Mononuclear cell (primary cell): ENCODE results near the gene KRTAP12-3. TPM values are rescaled to one million over a fixed set of nuclear protein-coding genes. Genes with fewer than 3 reads are reported as not detected.
"Not testable (repeated sequence)": the region's sequence is repeated elsewhere in the genome, so short reads cannot be mapped to it uniquely, and the experiment has no call there.

ENCODE experiments used
- H3K27me3 ChIP-seq: 2 replicates; pipeline ENCODE4 v1.6.0; 2011; ENCODE audit warnings: low read length, control low read depth; ENCODE audit not compliant: insufficient read depth
- H3K4me1 ChIP-seq: 2 replicates; pipeline ENCODE4 v1.5.1; 2011; ENCODE audit warnings: mild to moderate bottlenecking, low read length, control low read depth; ENCODE audit not compliant: insufficient read depth
- H3K4me3 ChIP-seq: 2 replicates; pipeline ENCODE4 v1.5.1; 2011; ENCODE audit warnings: mild to moderate bottlenecking, low read length, moderate library complexity
- H3K9me3 ChIP-seq: 2 replicates; pipeline ENCODE4 v1.5.1; 2011; ENCODE audit warnings: low read depth, mild to moderate bottlenecking, control low read depth, low read length
- total RNA-seq: library from RNA; depleted of rRNA; stranded (reverse); fragments of >200 nt; gene quantifications from one replicate; pipeline ENCODE4 v1.2.3, GENCODE V29; 2012

Gene KRTAP12-3
- total RNA-seq, 1 donor, result not detected

- H3K27me3 ChIP-seq, result no peaks in the 10 kb centered on the region
- H3K4me1 ChIP-seq, result peaks cover 13% of the 10 kb centered on the region
- peaks cover 17% of the 10 kb centered on the region for H3K9me3 ChIP-seq
- no peak overlapping the region for H3K4me3 ChIP-seq
These were observed 38.8 kb upstream of the KRTAP12-3 start for GRCh38 chr21:44618909-44619308.

- H3K4me3 ChIP-seq, result no peak overlapping the region
- peaks cover 13% of the 10 kb centered on the region for H3K4me1 ChIP-seq
These were observed 37.8 kb upstream of the KRTAP12-3 start for GRCh38 chr21:44619886-44620285.

GRCh38 chr21:44623575-44623974 is 34.2 kb upstream of the KRTAP12-3 start:
- H3K4me3 ChIP-seq, result no peak overlapping the region
- peaks cover 8% of the 10 kb centered on the region for H3K4me1 ChIP-seq
- H3K27me3 ChIP-seq, result no peaks in the 10 kb centered on the region
- peaks cover 26% of the 10 kb centered on the region for H3K9me3 ChIP-seq

More at GRCh38 chr21:44619886-44620285, 37.8 kb upstream of the KRTAP12-3 start:
- no peaks in the 10 kb centered on the region for H3K27me3 ChIP-seq
- H3K9me3 ChIP-seq, result peaks cover 26% of the 10 kb centered on the region

- H3K4me1 ChIP-seq, result peaks cover 4% of the 10 kb centered on the region
These were observed 32.0 kb upstream of the KRTAP12-3 start for GRCh38 chr21:44625756-44626155.

GRCh38 chr21:44626262-44626661 is 31.5 kb upstream of the KRTAP12-3 start:
- peaks cover 4% of the 10 kb centered on the region for H3K4me1 ChIP-seq
- H3K4me3 ChIP-seq, result no peak overlapping the region
- H3K9me3 ChIP-seq, result peaks cover 22% of the 10 kb centered on the region
- H3K27me3 ChIP-seq, result no peaks in the 10 kb centered on the region

More at GRCh38 chr21:44625756-44626155, 32.0 kb upstream of the KRTAP12-3 start:
- H3K4me3 ChIP-seq, result no peak overlapping the region
- no peaks in the 10 kb centered on the region for H3K27me3 ChIP-seq
- peaks cover 17% of the 10 kb centered on the region for H3K9me3 ChIP-seq

GRCh38 chr21:44626673-44627143 is 31.0 kb upstream of the KRTAP12-3 start, which contains the start of gene KRTAP10-9:
Gene KRTAP10-9 (plus strand): TSS chr21:44627093. CDS start chr21:44627172, 79 bp downstream.
- H3K27me3 ChIP-seq, result no peaks in the 10 kb centered on the region
- H3K4me3 ChIP-seq, result no peak within 1 kb of the TSS
- H3K4me1 ChIP-seq, result peaks cover 4% of the 10 kb centered on the region
- H3K9me3 ChIP-seq, result peaks cover 23% of the 10 kb centered on the region

- not testable (repeated sequence) for H3K27me3 ChIP-seq, H3K4me3 ChIP-seq, H3K4me1 ChIP-seq
- H3K9me3 ChIP-seq, result peaks cover 29% of the 10 kb centered on the region
These were observed 30.4 kb upstream of the KRTAP12-3 start for GRCh38 chr21:44627181-44627822.

GRCh38 chr21:44627831-44628233 is 29.9 kb upstream of the KRTAP12-3 start:
- H3K4me3 ChIP-seq, H3K4me1 ChIP-seq: not testable (repeated sequence)
- peaks cover 32% of the 10 kb centered on the region for H3K9me3 ChIP-seq

GRCh38 chr21:44628707-44629391 is 28.9 kb upstream of the KRTAP12-3 start:
- Histone ChIP-seq H3K27me3 (peaks cover 3% of the 10 kb centered on the region), H3K4me3 (no peak overlapping the region), H3K4me1 (peaks cover 4% of the 10 kb centered on the region), H3K9me3 (peaks cover 24% of the 10 kb centered on the region)

More at GRCh38 chr21:44627831-44628233, 29.9 kb upstream of the KRTAP12-3 start:
- H3K27me3 ChIP-seq, result not testable (repeated sequence)

GRCh38 chr21:44630440-44630839 is 27.3 kb upstream of the KRTAP12-3 start:
- Histone ChIP-seq H3K9me3 (peaks cover 15% of the 10 kb centered on the region), H3K4me1 (peaks cover 4% of the 10 kb centered on the region), H3K4me3 (no peak overlapping the region), H3K27me3 (peaks cover 3% of the 10 kb centered on the region)

- Histone ChIP-seq H3K9me3 (peaks cover 15% of the 10 kb centered on the region), H3K4me3 (no peak overlapping the region), H3K4me1 (peaks cover 4% of the 10 kb centered on the region), H3K27me3 (peaks cover 3% of the 10 kb centered on the region)
These were observed 25.7 kb upstream of the KRTAP12-3 start for GRCh38 chr21:44632067-44632466.

- Histone ChIP-seq H3K27me3 (peaks cover 3% of the 10 kb centered on the region), H3K4me1 (no peaks in the 10 kb centered on the region), H3K9me3 (peaks cover 10% of the 10 kb centered on the region), H3K4me3 (no peak overlapping the region)
These were observed 21.3 kb upstream of the KRTAP12-3 start for GRCh38 chr21:44636209-44637017.

GRCh38 chr21:44637018-44637850 is 20.5 kb upstream of the KRTAP12-3 start, which contains the start of gene KRTAP10-10:
Gene KRTAP10-10 (plus strand): TSS chr21:44637356. CDS start chr21:44637418, 62 bp downstream.
- Histone ChIP-seq H3K4me1 (no peaks in the 10 kb centered on the region), H3K27me3 (peaks cover 3% of the 10 kb centered on the region), H3K9me3 (peaks cover 4% of the 10 kb centered on the region), H3K4me3 (no peak within 1 kb of the TSS)

- H3K4me1 ChIP-seq, H3K27me3 ChIP-seq, H3K9me3 ChIP-seq, H3K4me3 ChIP-seq: not testable (repeated sequence)
These were observed 19.8 kb upstream of the KRTAP12-3 start for GRCh38 chr21:44637851-44638348.
